ENCODE measurements around the gene USP9X.
"Not testable (repeated sequence)": the region's sequence is repeated elsewhere in the genome, so short reads cannot be mapped to it uniquely, and the experiment has no call there.

USP9X gene

GRCh38 chrX:41153448-41153847 is 68.2 kb downstream of the USP9X start:
- Mint-ChIP-seq H3K4me1 (ENCODE audit: low read depth) (no peaks in the 10 kb centered on the region), H3K27ac (no peak overlapping the region), H3K27me3 (no peaks in the 10 kb centered on the region), H3K9me3 (no peaks in the 10 kb centered on the region), H3K4me3 (no peak overlapping the region), H3K36me3 (ENCODE audit: low read depth) (peaks cover 45% of the 10 kb centered on the region)
- intact Hi-C loops (cut with micrococcal nuclease), result loop anchor here (10.0 kb wide), 1 partner anchor 51 kb away; no protein-coding TSS in a partner anchor

GRCh38 chrX:41153957-41154356 is 68.7 kb downstream of the USP9X start:
- H3K27ac Mint-ChIP-seq, result no peak overlapping the region
- no peaks in the 10 kb centered on the region for H3K27me3 Mint-ChIP-seq
- intact Hi-C loops (cut with micrococcal nuclease), result loop anchor here (10.0 kb wide), 1 partner anchor 51 kb away; no protein-coding TSS in a partner anchor
- H3K4me1 Mint-ChIP-seq (ENCODE audit: low read depth), result no peaks in the 10 kb centered on the region
- no peaks in the 10 kb centered on the region for H3K9me3 Mint-ChIP-seq
- peaks cover 41% of the 10 kb centered on the region for H3K36me3 Mint-ChIP-seq (ENCODE audit: low read depth)
- H3K4me3 Mint-ChIP-seq, result no peak overlapping the region

- intact Hi-C loops (cut with micrococcal nuclease), result no loop called here
- no peak overlapping the region for H3K4me3 Mint-ChIP-seq
- H3K36me3 Mint-ChIP-seq (ENCODE audit: low read depth), result peaks cover 52% of the 10 kb centered on the region
- no peak overlapping the region for H3K27ac Mint-ChIP-seq
- no peaks in the 10 kb centered on the region for H3K4me1 Mint-ChIP-seq (ENCODE audit: low read depth)
- no peaks in the 10 kb centered on the region for H3K27me3 Mint-ChIP-seq
- H3K9me3 Mint-ChIP-seq, result no peaks in the 10 kb centered on the region
These were observed 79.2 kb downstream of the USP9X start for GRCh38 chrX:41164449-41164848.

GRCh38 chrX:41167888-41168287 is 82.6 kb downstream of the USP9X start:
- Mint-ChIP-seq H3K36me3 (ENCODE audit: low read depth) (peaks cover 67% of the 10 kb centered on the region), H3K4me3 (no peak overlapping the region), H3K9me3 (no peaks in the 10 kb centered on the region), H3K4me1 (ENCODE audit: low read depth) (no peaks in the 10 kb centered on the region), H3K27ac (no peak overlapping the region), H3K27me3 (no peaks in the 10 kb centered on the region)
- intact Hi-C loops (cut with micrococcal nuclease), result loop anchor here (5.0 kb wide), 1 partner anchor 36 kb away; no protein-coding TSS in a partner anchor

GRCh38 chrX:41176263-41176662 is 91.0 kb downstream of the USP9X start:
- H3K9me3 Mint-ChIP-seq, result no peaks in the 10 kb centered on the region
- intact Hi-C loops (cut with micrococcal nuclease), result no loop called here
- peaks cover 6% of the 10 kb centered on the region for H3K4me1 Mint-ChIP-seq (ENCODE audit: low read depth)
- H3K27me3 Mint-ChIP-seq, result no peaks in the 10 kb centered on the region
- H3K4me3 Mint-ChIP-seq, result no peak overlapping the region
- H3K36me3 Mint-ChIP-seq (ENCODE audit: low read depth), result peaks cover 62% of the 10 kb centered on the region
- H3K27ac Mint-ChIP-seq, result no peak overlapping the region

GRCh38 chrX:41177297-41177696 is 92.1 kb downstream of the USP9X start:
- H3K36me3 Mint-ChIP-seq (ENCODE audit: low read depth), result peaks cover 64% of the 10 kb centered on the region
- H3K4me1 Mint-ChIP-seq (ENCODE audit: low read depth), result peaks cover 6% of the 10 kb centered on the region
- no peaks in the 10 kb centered on the region for H3K27me3 Mint-ChIP-seq
- no peak overlapping the region for H3K27ac Mint-ChIP-seq
- no peak overlapping the region for H3K4me3 Mint-ChIP-seq
- no peaks in the 10 kb centered on the region for H3K9me3 Mint-ChIP-seq
- intact Hi-C loops (cut with micrococcal nuclease), result no loop called here

GRCh38 chrX:41178201-41178600 is 93.0 kb downstream of the USP9X start:
- H3K4me1 Mint-ChIP-seq (ENCODE audit: low read depth), result peaks cover 6% of the 10 kb centered on the region
- intact Hi-C loops (cut with micrococcal nuclease), result no loop called here
- peaks cover 58% of the 10 kb centered on the region for H3K36me3 Mint-ChIP-seq (ENCODE audit: low read depth)
- H3K27me3 Mint-ChIP-seq, result no peaks in the 10 kb centered on the region
- no peaks in the 10 kb centered on the region for H3K9me3 Mint-ChIP-seq
- no peak overlapping the region for H3K4me3 Mint-ChIP-seq
- H3K27ac Mint-ChIP-seq, result no peak overlapping the region

GRCh38 chrX:41180194-41180908 is 95.1 kb downstream of the USP9X start:
- Mint-ChIP-seq H3K9me3 (no peaks in the 10 kb centered on the region), H3K27ac (no peak overlapping the region), H3K4me3 (no peak overlapping the region), H3K4me1 (ENCODE audit: low read depth) (peaks cover 11% of the 10 kb centered on the region), H3K27me3 (no peaks in the 10 kb centered on the region), H3K36me3 (ENCODE audit: low read depth) (peaks cover 58% of the 10 kb centered on the region)
- intact Hi-C loops (cut with micrococcal nuclease), result loop anchor here (1.0 kb wide), 1 partner anchor 73 kb away; no protein-coding TSS in a partner anchor

- no peak overlapping the region for H3K4me3 Mint-ChIP-seq
These were observed 99.1 kb downstream of the USP9X start for GRCh38 chrX:41184312-41184711.

GRCh38 chrX:41186946-41187345 is 101.7 kb downstream of the USP9X start:
- H3K27ac Mint-ChIP-seq; intact Hi-C loops (cut with micrococcal nuclease); H3K9me3 Mint-ChIP-seq; H3K4me1 Mint-ChIP-seq (ENCODE audit: low read depth); H3K27me3 Mint-ChIP-seq; H3K4me3 Mint-ChIP-seq: not testable (repeated sequence)
- peaks cover 78% of the 10 kb centered on the region for H3K36me3 Mint-ChIP-seq (ENCODE audit: low read depth)

More at GRCh38 chrX:41184312-41184711, 99.1 kb downstream of the USP9X start:
- Mint-ChIP-seq H3K9me3 (no peaks in the 10 kb centered on the region), H3K27ac (no peak overlapping the region), H3K4me1 (ENCODE audit: low read depth) (peaks cover 11% of the 10 kb centered on the region), H3K36me3 (ENCODE audit: low read depth) (peaks cover 68% of the 10 kb centered on the region), H3K27me3 (no peaks in the 10 kb centered on the region)
- intact Hi-C loops (cut with micrococcal nuclease), result no loop called here

GRCh38 chrX:41189156-41189555 is 103.9 kb downstream of the USP9X start:
- no peak overlapping the region for H3K27ac Mint-ChIP-seq
- peaks cover 81% of the 10 kb centered on the region for H3K36me3 Mint-ChIP-seq (ENCODE audit: low read depth)
- H3K9me3 Mint-ChIP-seq, result no peaks in the 10 kb centered on the region

GRCh38 chrX:41192880-41193279 is 107.6 kb downstream of the USP9X start:
- intact Hi-C loops (cut with micrococcal nuclease), result no loop called here
- no peak overlapping the region for H3K4me3 Mint-ChIP-seq
- no peaks in the 10 kb centered on the region for H3K27me3 Mint-ChIP-seq
- H3K4me1 Mint-ChIP-seq (ENCODE audit: low read depth), result no peaks in the 10 kb centered on the region
- H3K36me3 Mint-ChIP-seq (ENCODE audit: low read depth), result peaks cover 69% of the 10 kb centered on the region
- H3K27ac Mint-ChIP-seq, result no peak overlapping the region
- H3K9me3 Mint-ChIP-seq, result no peaks in the 10 kb centered on the region

More at GRCh38 chrX:41189156-41189555, 103.9 kb downstream of the USP9X start:
- Mint-ChIP-seq H3K27me3 (no peaks in the 10 kb centered on the region), H3K4me3 (no peak overlapping the region), H3K4me1 (ENCODE audit: low read depth) (peaks cover 3% of the 10 kb centered on the region)
- intact Hi-C loops (cut with micrococcal nuclease), result no loop called here

- Mint-ChIP-seq H3K4me3 (no peak overlapping the region), H3K27me3 (no peaks in the 10 kb centered on the region), H3K27ac (no peak overlapping the region), H3K9me3 (no peaks in the 10 kb centered on the region), H3K36me3 (ENCODE audit: low read depth) (peaks cover 59% of the 10 kb centered on the region), H3K4me1 (ENCODE audit: low read depth) (no peaks in the 10 kb centered on the region)
- intact Hi-C loops (cut with micrococcal nuclease), result no loop called here
These were observed 113.2 kb downstream of the USP9X start for GRCh38 chrX:41198410-41198809.

GRCh38 chrX:41200785-41201184 is 115.5 kb downstream of the USP9X start:
- intact Hi-C loops (cut with micrococcal nuclease), result loop anchor here (10.0 kb wide), 1 partner anchor 46 kb away; no protein-coding TSS in a partner anchor
- H3K36me3 Mint-ChIP-seq (ENCODE audit: low read depth), result peaks cover 69% of the 10 kb centered on the region
- no peaks in the 10 kb centered on the region for H3K27me3 Mint-ChIP-seq

GRCh38 chrX:41209853-41210252 is 124.6 kb downstream of the USP9X start:
- no peak overlapping the region for H3K27ac Mint-ChIP-seq
- peaks cover 64% of the 10 kb centered on the region for H3K36me3 Mint-ChIP-seq (ENCODE audit: low read depth)
- no peak overlapping the region for H3K4me3 Mint-ChIP-seq
- H3K4me1 Mint-ChIP-seq (ENCODE audit: low read depth), result no peaks in the 10 kb centered on the region
- intact Hi-C loops (cut with micrococcal nuclease), result loop anchor here (10.0 kb wide), 1 partner anchor 55 kb away; no protein-coding TSS in a partner anchor
- H3K27me3 Mint-ChIP-seq, result no peaks in the 10 kb centered on the region
- H3K9me3 Mint-ChIP-seq, result peaks cover 20% of the 10 kb centered on the region

More at GRCh38 chrX:41200785-41201184, 115.5 kb downstream of the USP9X start:
- Mint-ChIP-seq H3K9me3 (no peaks in the 10 kb centered on the region), H3K4me3 (no peak overlapping the region), H3K27ac (no peak overlapping the region), H3K4me1 (ENCODE audit: low read depth) (no peaks in the 10 kb centered on the region)
